Vagina (tissue), 2 donors: Measurements from ENCODE around the gene HOXC10.
A peak's percentile ranks its signal among the peaks of the same experiment; 100 is the strongest.

Experiments used
- CTCF ChIP-seq, 3 experiments: fragments of 450-650 bp in 2 of 3; fragments of 200-600 bp in 1 of 3; sonication (generic) in 1 of 3; IDR thresholded peaks; one replicate each; pipeline ENCODE4 v1.5.1; 2017 to 2019; ENCODE audit warnings: antibody characterized with exemption in 3 of 3, mild to moderate bottlenecking in 2 of 3, moderate library complexity in 2 of 3
- POLR2A ChIP-seq, 2 donors: fragments of 450-650 bp; IDR thresholded peaks; one replicate each; pipeline ENCODE4 v1.6.1; 2017; ENCODE audit warnings: antibody characterized with exemption in 2 of 2, mild to moderate bottlenecking in 2 of 2, moderate library complexity in 2 of 2
- POLR2AphosphoS5 ChIP-seq, 2 donors: sonication (generic); formaldehyde crosslinking; IDR thresholded peaks; one replicate each; pipeline ENCODE4 v1.9.0; 2017; ENCODE audit warnings: antibody characterized with exemption in 2 of 2, mild to moderate bottlenecking in 2 of 2, low read depth in 1 of 2; ENCODE audit not compliant: insufficient read depth in 1 of 2

GRCh38 chr12:54032627-54033100 lies 47.7 kb downstream of the HOXC10 start, which contains the start of gene HOXC5:
- peak; percentile 71 to 77 (median 76) for TF ChIP-seq CTCF (IDR thresholded peaks at IDR 0.05)
- no peak for TF ChIP-seq POLR2A (IDR thresholded peaks at IDR 0.05)
- no peak for TF ChIP-seq POLR2AphosphoS5 (IDR thresholded peaks at IDR 0.05; ENCODE audit: insufficient read depth in 1 of 2, low read depth in 1 of 2)
